CD14-positive monocyte (primary cell): Measurements from ENCODE around the gene MUC12. TPM values are rescaled to one million over a fixed set of nuclear protein-coding genes. Genes with fewer than 3 reads are reported as not detected.
A peak's percentile ranks its signal among the peaks of the same experiment; 100 is the strongest.

Experiments used
- DNase-seq, 3 donors: peaks; one replicate each; pipeline ENCODE4 v3.0.0-alpha.2; 2011 to 2022
- H2AFZ ChIP-seq: 2 replicates; pipeline ENCODE4 v1.6.0; 2012; ENCODE audit warnings: mild to moderate bottlenecking, low read depth, low read length, inconsistent platforms; ENCODE audit not compliant: insufficient read depth, poor library complexity, severe bottlenecking
- H3K27ac ChIP-seq, 2 donors: 1 replicate in 1 of 2; 2 replicates in 1 of 2; pipeline ENCODE4 v1.5.1; 2012 to 2013; ENCODE audit warnings: low read length in 2 of 2, control low read depth in 1 of 2, inconsistent platforms in 1 of 2, low read depth in 1 of 2, mild to moderate bottlenecking in 1 of 2
- H3K27me3 ChIP-seq, 2 donors: one replicate each; pipeline versions ENCODE4 v1.6.0 to v1.6.1; 2011 to 2013; ENCODE audit warnings: low read length in 2 of 2; ENCODE audit not compliant: control insufficient read depth in 2 of 2, insufficient read depth in 2 of 2
- H3K36me3 ChIP-seq, 2 donors: replicated peaks in 1 of 2; 1 replicate in 1 of 2; 2 replicates in 1 of 2; pipeline versions ENCODE4 v1.5.1 to v1.6.1; 2012 to 2013; ENCODE audit warnings: low read length in 2 of 2, control low read depth in 1 of 2, inconsistent platforms in 1 of 2, mild to moderate bottlenecking in 1 of 2; ENCODE audit not compliant: insufficient read depth in 2 of 2, control insufficient read depth in 1 of 2
- H3K4me1 ChIP-seq, 2 donors: 1 replicate in 1 of 2; 2 replicates in 1 of 2; pipeline versions ENCODE4 v1.5.1 to v1.6.1; 2012 to 2013; ENCODE audit warnings: low read length in 2 of 2, control low read depth in 1 of 2, inconsistent platforms in 1 of 2, mild to moderate bottlenecking in 1 of 2, moderate library complexity in 1 of 2; ENCODE audit not compliant: insufficient read depth in 2 of 2, control insufficient read depth in 1 of 2
- H3K4me2 ChIP-seq: replicated peaks from 2 replicates; pipeline ENCODE3; 2012; ENCODE audit warnings: low read length, moderate library complexity, mild to moderate bottlenecking; ENCODE audit not compliant: poor library complexity, severe bottlenecking; ENCODE audit errors: extremely low read depth
- H3K4me3 ChIP-seq, 3 experiments: fragments of 200-600 bp in 1 of 3; sonication (generic) in 1 of 3; replicated peaks in 1 of 3; 1 replicate in 2 of 3; 2 replicates in 1 of 3; pipeline ENCODE4 v1.5.1; 2011 to 2013; ENCODE audit warnings: low read length in 3 of 3, mild to moderate bottlenecking in 3 of 3, control low read depth in 2 of 3, low read depth in 2 of 3, inconsistent platforms in 1 of 3, moderate library complexity in 1 of 3
- H3K79me2 ChIP-seq: 2 replicates; pipeline ENCODE4 v1.6.0; 2012; ENCODE audit warnings: mild to moderate bottlenecking, control low read depth, inconsistent platforms, low read length, moderate library complexity; ENCODE audit not compliant: insufficient read depth
- H3K9ac ChIP-seq: 2 replicates; pipeline ENCODE4 v1.6.0; 2017; ENCODE audit warnings: low read length, mild to moderate bottlenecking; ENCODE audit not compliant: insufficient read depth, poor library complexity, severe bottlenecking
- H3K9me3 ChIP-seq, 2 donors: replicated peaks in 1 of 2; 1 replicate in 1 of 2; 2 replicates in 1 of 2; pipeline versions ENCODE4 v1.5.1 to v1.6.1; 2012 to 2013; ENCODE audit warnings: low read length in 2 of 2, control low read depth in 1 of 2; ENCODE audit not compliant: control insufficient read depth in 1 of 2, insufficient read depth in 1 of 2
- H4K20me1 ChIP-seq: 2 replicates; pipeline ENCODE4 v1.6.0; 2012; ENCODE audit warnings: mild to moderate bottlenecking, low read length, control low read depth, moderate library complexity; ENCODE audit not compliant: insufficient read depth
- H3K27ac Mint-ChIP-seq, 7 donors: one replicate each; pipeline ENCODE4 v1.8.0; 2020; ENCODE audit warnings: mild to moderate bottlenecking in 7 of 7, mixed read lengths in 7 of 7, moderate library complexity in 6 of 7, inconsistent platforms in 2 of 7
- H3K27me3 Mint-ChIP-seq, 3 donors: one replicate each; pipeline ENCODE4 v1.8.0; 2021 to 2022; ENCODE audit warnings: low read depth in 3 of 3, mild to moderate bottlenecking in 3 of 3, mixed read lengths in 3 of 3, moderate library complexity in 3 of 3, inconsistent platforms in 1 of 3
- H3K36me3 Mint-ChIP-seq, 2 donors: one replicate each; pipeline ENCODE4 v1.8.0; 2020; ENCODE audit warnings: mixed read lengths in 2 of 2, inconsistent platforms in 1 of 2, mild to moderate bottlenecking in 1 of 2
- H3K4me1 Mint-ChIP-seq: one replicate; pipeline ENCODE4 v1.8.0; 2020; ENCODE audit warnings: mild to moderate bottlenecking, mixed read lengths
- H3K4me3 Mint-ChIP-seq, 2 donors: one replicate each; pipeline ENCODE4 v1.8.0; 2020; ENCODE audit warnings: mild to moderate bottlenecking in 2 of 2, mixed read lengths in 2 of 2, moderate library complexity in 1 of 2
- H3K9me3 Mint-ChIP-seq, 7 donors: one replicate each; pipeline ENCODE4 v1.8.0; 2020 to 2022; ENCODE audit warnings: mixed read lengths in 7 of 7, mild to moderate bottlenecking in 6 of 7, moderate library complexity in 6 of 7, inconsistent platforms in 2 of 7
- CTCF ChIP-seq: fragments of 200-600 bp; IDR thresholded peaks from one replicate; pipeline ENCODE4 v1.8.0; 2022; ENCODE audit warnings: antibody characterized with exemption, mild to moderate bottlenecking
- WGBS: methylation state at CpG from one replicate; pipeline ENCODE4 v1.1.5; 2013; ENCODE audit warnings: missing lambda C conversion rate; ENCODE audit not compliant: insufficient coverage; 5-methylcytosine and 5-hydroxymethylcytosine counted together
- intact Hi-C, 2 donors: fragments of 100-400 bp; cut with micrococcal nuclease; formaldehyde crosslinking; loops; one replicate each; pipeline versions ENCODE4 v1.15.0 to v1.15.1; 2023
- polyA plus RNA-seq, 3 donors: library from polyadenylated mRNA; depleted of rRNA in 1 of 3; unstranded in 2 of 3; stranded (reverse) in 1 of 3; fragments of 300-500 nt in 2 of 3; fragments of >200 nt in 1 of 3; fragmentation: Illumina TruSeq in 2 of 3; gene quantifications; 1 replicate in 2 of 3; 2 replicates in 1 of 3; pipeline ENCODE4 v1.2.3, GENCODE V29; 2012 to 2021

MUC12 gene
- polyA plus RNA-seq, 3 donors, result 0.44 TPM; not detected in 2

GRCh38 chr7:101058355-101058754 lies 89.0 kb downstream of the MUC12 start:
- Histone ChIP-seq H2AFZ (no peak overlapping the region), H3K4me2 (no peak overlapping the region), H3K9me3 (no peaks in the 10 kb centered on the region), H3K79me2 (no peaks in the 10 kb centered on the region), H3K36me3 (no peaks in the 10 kb centered on the region), H3K4me3 (no peak overlapping the region), H4K20me1 (no peaks in the 10 kb centered on the region), H3K27me3 (peaks cover 2 to 7% of the 10 kb centered on the region in 2 donors), H3K9ac (no peak overlapping the region), H3K4me1 (no peaks in the 10 kb centered on the region), H3K27ac (no peak overlapping the region)
- intact Hi-C loops, result loop anchor here (2.0 to 5.0 kb wide), 3 partner anchors 91 to 162 kb away; partner anchors contain the start of gene MUC12 (in 1 of the 2)
- H3K9me3 Mint-ChIP-seq, result no peaks in the 10 kb centered on the region
- TF ChIP-seq CTCF, result no peak
- H3K27me3 Mint-ChIP-seq, result peaks cover 27 to 30% (median 29%) of the 10 kb centered on the region in 3 donors
- H3K4me3 Mint-ChIP-seq, result no peak overlapping the region
- DNase-seq, result peak; percentile 12 to 31 (median 14)
- H3K36me3 Mint-ChIP-seq, result no peaks in the 10 kb centered on the region
- H3K27ac Mint-ChIP-seq, result no peak overlapping the region
- no peaks in the 10 kb centered on the region for H3K4me1 Mint-ChIP-seq
- 1% methylated on average over 7 of the region's 9 CpGs for WGBS

GRCh38 chr7:101059620-101059942 lies 90.2 kb downstream of the MUC12 start:
- DNase-seq, result no peak
- Histone ChIP-seq H3K79me2 (no peaks in the 10 kb centered on the region), H3K4me1 (no peaks in the 10 kb centered on the region), H2AFZ (no peak overlapping the region), H3K9ac (no peak overlapping the region), H3K27me3 (peaks cover 2 to 7% of the 10 kb centered on the region in 2 donors), H3K27ac (no peak overlapping the region), H3K4me2 (no peak overlapping the region), H3K9me3 (no peaks in the 10 kb centered on the region), H3K36me3 (no peaks in the 10 kb centered on the region), H3K4me3 (no peak overlapping the region), H4K20me1 (no peaks in the 10 kb centered on the region)
- H3K9me3 Mint-ChIP-seq, result no peaks in the 10 kb centered on the region
- peaks cover 31 to 36% (median 35%) of the 10 kb centered on the region in 3 donors for H3K27me3 Mint-ChIP-seq
- H3K27ac Mint-ChIP-seq, result no peak overlapping the region
- WGBS, result 40% methylated on average over 7 of the region's 9 CpGs
- intact Hi-C loops, result loop anchor here (2.0 to 5.0 kb wide), 3 partner anchors 92 to 163 kb away; partner anchors contain the start of gene MUC12 (in 1 of the 2)
- no peak overlapping the region for H3K4me3 Mint-ChIP-seq
- peak; percentile 41 for TF ChIP-seq CTCF
- no peaks in the 10 kb centered on the region for H3K4me1 Mint-ChIP-seq
- H3K36me3 Mint-ChIP-seq, result no peaks in the 10 kb centered on the region
